HG02759 (cell line): ENCODE measurements around the gene RAB24.
A peak's percentile ranks its signal among the peaks of the same experiment; 100 is the strongest.
"Not testable (repeated sequence)": the region's sequence is repeated elsewhere in the genome, so short reads cannot be mapped to it uniquely, and the experiment has no call there.

Experiments used
- ATAC-seq: cut with Tn5 transposase; IDR thresholded peaks from one replicate; pipeline ENCODE4 v1.9.1; 2021; ENCODE audit warnings: mild to moderate bottlenecking, moderate library complexity; ENCODE audit not compliant: unreplicated experiment

Gene RAB24

DNA sequence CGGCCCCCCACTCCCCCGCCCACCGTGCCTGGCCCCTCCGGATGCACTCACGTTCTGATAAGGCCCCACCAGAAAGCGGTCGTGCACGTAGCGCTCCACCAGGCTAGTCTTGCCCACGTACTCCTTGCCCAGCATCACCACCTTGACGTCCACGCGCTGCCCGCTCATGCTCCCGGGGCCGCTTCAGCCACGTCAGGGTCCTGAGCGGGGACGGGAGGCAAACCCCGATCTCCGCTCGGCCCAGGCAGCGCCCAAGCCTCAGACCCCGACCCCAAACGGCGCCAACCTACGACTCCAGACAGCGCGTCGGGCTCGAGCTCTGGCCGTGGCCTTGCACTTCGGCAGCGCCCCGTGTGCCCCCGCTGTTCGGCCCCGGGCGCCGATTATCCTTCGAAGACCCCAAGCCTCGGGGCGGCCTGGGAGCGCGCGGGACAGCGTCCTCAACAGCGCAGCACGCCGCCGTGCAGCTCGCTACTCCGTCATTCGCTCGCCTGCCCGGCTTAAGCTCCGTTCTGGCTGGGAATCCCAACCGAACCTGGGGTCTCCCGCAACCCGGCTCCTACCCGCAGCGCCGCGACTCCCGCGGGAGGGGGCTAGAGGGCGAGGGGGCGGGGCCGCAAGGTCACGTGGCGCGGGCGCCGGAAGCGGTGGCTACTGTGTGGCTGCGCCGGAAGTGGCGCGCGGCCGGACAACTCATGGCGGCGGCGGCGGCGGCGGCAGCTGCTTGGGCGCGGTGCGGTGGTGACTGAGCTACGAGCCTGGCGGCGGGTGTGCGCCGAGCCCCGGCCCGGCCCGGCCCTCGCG lies at the start of gene RAB24, which contains the start of gene PRELID1:
TSS of gene RAB24 (minus strand) at position 599 of the 804 bp plus-strand sequence. CDS start at position 168, 431 bp downstream.
TSS of gene PRELID1 (plus strand) at position 679 of the 804 bp plus-strand sequence. CDS start 187 bp downstream, outside the sequence.
- peak; percentile 63 for ATAC-seq

DNA sequence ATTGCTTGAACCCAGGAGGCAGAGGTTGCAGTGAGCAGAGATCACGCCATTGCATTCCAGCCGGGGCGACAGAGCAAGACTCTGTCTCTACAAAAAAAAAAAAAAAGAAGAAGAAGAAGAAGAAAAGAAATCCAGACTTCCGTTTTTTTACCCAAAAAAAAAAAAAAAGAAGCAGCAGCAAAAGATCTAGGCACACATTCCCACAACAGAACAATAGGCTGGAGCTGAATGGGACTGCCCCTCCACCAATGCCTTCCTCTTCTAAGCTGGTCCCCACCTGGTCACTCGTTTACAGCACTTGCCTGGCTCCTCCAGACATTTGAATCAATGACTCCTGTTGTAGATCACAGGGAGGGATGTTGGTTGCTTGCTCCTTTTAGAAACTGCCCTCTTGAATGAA lies 49.6 kb upstream of the RAB24 start:
- no peak for ATAC-seq

DNA sequence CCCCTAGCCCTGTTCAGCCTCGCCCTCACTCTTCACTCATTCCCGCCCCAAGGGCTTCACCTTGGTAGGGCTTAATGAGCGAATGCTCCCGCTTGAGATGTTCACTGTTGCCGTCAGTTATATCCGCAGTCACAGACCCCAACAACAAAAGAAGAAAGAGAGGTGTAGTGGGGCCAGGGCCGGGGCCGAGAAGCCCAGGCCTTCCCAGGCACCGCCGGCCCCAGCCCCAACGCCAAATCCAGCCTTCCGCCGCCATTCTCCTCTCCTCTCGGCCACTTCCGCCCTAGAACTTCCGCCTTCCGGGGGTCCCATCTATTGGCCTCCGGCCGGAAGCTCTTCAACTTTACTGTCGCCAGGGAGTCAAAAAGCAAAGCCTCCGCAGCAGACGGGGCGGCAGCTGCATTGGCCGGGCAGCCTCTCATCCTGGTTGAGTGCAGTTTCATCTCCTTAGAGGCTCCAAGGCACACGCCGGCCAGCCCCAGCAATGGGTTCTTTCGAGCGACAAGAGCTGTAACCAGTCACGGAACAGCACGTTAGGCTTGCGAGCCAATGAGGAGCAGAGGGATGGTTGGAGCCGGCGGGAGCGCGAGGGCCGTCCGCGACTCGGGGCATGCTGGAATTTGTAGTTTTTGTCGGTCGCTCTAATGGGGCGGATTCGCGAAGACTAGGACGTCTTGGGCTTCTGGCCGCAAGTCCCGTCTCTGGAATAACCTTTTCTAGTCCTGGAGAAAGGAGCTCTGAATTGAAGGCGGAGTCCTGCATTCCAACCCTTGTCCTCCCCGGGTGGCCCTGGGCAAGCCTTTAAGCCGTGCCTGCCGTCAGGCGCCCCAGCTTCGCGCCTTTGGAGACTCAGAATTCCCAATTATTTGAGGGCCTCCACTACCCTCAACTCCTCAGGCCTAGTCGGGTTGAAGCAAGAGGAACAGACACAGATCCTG lies 48.1 kb upstream of the RAB24 start, which contains the start of gene LMAN2:
TSS of gene LMAN2 (minus strand) at position 277 of the 938 bp plus-strand sequence. CDS start at position 256, 21 bp downstream.
- peak; percentile 95 for ATAC-seq

DNA sequence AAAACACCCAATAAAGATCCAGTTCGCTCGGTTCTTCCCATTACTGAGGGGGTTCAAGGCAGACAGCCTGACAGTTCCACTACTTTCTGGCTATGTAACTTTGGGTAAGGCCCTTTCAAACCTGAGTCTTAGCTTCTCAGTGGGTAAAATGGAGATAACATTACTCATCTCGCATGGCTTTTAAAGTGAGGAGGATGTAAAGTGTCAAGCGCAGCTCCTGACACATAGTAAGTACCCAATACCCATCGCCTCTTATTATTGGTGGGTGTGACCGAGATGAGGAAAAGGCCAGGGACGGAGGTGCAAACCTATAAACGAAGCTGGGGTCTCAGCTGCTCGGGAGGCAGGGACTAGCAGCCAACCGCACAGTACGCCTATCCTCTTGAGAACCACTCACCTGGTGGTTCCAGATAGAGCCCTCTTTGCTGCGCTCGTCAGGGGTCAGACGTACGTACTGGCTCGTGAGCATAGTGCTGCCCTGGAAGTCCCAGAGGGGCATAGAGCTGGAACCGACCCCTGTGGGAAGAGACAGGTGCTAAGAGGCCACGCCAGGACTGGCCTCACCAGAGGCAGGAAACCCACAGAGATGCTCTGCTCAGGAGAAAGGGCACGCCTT lies 47.4 kb upstream of the RAB24 start:
- ATAC-seq = peak; percentile 17

DNA sequence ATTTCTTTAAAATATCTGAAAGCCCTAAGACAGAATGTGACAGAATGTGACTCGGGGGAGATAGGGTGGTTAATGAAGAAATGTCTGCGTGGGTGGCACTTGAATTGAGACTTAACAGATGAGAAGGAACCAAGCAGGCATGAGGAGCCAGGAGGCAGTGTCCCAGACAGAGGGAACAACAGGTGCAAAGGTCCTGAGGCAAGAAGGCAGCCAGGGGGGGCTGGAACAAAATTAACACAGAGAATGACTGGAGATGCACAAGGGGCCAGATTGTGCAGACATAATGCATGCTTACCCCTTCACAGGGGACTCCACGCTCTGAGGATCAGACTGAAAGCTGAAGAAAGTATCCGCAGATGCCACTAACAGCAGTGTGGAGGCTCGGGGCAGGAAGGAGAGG lies 46.2 kb upstream of the RAB24 start:
- no peak for ATAC-seq

DNA sequence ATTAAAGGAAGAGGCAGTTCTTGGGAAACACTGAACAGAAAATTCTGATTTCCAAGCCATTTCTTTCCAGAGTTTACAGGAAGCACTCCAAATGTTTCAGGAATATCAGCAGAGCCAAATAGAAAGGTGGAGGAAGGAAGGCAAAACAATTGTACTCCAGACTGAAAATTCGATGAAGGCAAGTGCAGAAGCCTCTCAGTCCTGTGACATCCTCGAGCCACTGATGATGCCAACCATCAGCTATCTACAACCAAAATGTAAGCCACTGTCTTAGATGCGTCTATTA lies 45.8 kb upstream of the RAB24 start:
- no peak for ATAC-seq

DNA sequence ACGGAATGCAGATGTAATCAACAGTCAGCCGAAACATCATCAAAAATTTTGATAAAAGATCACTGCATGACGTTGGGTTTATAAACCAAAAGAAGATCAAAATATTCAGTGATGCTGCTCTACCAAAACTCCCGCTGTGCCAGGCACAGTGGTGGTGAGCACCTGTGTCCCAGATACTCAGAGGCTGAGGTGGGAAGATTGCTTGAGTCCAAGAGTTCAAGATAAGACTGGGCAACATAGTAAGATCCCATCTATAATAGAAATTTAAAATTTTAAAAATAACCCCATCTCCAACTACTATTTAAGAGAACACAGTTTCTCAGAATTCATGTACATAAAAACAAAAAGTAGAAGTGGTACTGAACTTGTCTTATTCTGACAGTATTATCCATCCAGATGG lies 44.2 kb upstream of the RAB24 start:
- ATAC-seq = no peak

DNA sequence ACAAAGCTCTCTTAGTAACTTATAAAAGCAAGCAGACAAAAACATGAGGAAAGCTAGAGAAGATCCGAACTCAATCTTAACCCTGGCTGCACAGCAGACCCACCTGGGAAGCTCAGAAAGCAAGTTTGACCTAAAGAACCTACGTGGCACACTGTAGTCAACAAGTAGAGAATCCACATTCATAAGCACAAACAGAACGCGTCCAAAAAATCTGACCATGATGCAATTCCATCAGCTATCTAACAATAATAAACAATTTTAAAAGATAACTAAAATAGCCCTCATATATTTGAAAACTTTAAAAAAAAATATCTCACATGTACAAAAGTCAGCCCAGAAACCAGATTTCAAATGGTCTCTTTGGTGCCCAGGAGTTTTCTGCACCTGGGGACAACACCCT lies 43.3 kb upstream of the RAB24 start:
- no peak for ATAC-seq

DNA sequence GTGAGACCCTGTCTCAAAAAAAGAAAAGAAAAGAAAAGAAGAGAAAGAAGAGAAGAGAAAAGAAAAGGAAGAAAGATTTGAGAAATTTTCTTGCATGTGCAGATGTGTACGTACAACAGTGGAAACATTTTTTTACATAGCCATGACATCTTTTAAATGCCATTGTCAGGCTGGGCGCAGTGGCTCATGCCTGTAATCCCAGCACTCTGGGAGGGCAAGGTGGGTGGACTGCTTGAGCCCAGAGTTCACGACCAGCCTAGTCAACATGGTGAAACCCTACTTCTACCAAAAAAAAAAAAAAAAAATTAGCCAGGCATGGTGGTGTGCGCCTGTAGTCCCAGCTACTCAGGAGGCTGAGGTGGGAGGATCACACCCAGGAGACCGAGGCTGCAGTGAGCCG lies 41.4 kb upstream of the RAB24 start:
- ATAC-seq = no peak

DNA sequence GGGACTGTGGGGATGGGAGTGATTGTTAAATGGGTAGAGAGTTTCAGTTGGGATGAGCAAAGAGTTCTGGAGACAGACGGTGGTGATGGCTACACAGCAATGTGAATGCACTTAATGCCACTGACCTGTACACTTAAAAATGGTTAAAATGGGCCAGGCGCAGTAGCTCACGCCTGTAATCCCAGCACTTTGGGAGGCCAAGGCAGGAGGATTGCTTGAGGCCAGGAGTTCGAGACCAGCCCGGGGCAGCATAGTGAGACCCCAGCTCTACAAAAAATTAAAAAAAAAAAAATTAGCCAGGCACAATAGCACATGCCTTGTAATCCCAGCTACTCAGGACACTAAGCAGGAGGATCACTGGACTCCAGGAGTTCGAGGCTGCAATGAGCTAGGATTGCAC lies 40.3 kb upstream of the RAB24 start:
- ATAC-seq = no peak

DNA sequence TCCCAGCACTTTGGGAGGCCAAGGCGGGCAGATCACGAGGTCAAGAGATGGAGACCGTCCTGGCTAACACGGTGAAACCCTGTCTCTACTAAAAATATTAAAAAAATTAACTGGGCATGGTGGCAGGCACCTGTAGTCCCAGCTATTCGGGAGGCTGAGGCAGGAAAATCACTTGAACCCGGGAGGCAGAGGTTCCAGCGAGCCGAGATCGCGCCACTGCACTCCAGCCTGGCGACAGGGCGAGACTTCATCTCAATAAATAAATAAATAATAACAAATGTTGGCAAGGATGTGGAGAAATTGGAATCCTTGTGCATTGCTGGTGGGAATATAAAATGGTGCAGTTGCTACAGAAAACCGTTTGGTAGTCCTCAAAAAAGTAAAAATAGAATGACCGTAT lies 39.5 kb upstream of the RAB24 start:
- ATAC-seq = not testable (repeated sequence)

DNA sequence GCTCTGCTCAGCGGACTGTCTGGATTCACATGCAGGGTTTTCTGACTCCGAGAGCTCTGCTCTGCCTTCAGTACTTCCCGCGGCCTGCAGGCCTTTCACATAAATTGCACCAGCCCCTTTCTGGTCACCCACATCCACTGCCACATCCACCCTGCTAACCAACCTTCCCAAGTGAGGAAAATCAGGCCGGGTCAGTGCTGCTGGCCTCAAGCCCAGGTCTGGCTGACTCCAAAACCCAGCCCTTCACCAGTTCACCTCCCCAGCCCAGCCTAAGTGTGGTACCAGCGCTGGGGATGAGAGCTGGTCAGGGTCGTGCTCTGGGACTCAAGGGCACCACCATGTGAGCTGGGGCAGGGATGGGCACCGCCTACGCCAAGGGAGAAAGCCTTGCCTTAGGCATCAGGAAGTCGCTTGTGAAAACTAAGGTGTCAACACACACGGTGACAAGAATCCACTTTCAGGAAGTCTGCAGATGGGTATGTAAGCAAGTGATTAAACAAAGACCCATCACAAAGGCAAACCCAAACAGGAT lies 35.7 kb upstream of the RAB24 start:
- ATAC-seq = no peak

DNA sequence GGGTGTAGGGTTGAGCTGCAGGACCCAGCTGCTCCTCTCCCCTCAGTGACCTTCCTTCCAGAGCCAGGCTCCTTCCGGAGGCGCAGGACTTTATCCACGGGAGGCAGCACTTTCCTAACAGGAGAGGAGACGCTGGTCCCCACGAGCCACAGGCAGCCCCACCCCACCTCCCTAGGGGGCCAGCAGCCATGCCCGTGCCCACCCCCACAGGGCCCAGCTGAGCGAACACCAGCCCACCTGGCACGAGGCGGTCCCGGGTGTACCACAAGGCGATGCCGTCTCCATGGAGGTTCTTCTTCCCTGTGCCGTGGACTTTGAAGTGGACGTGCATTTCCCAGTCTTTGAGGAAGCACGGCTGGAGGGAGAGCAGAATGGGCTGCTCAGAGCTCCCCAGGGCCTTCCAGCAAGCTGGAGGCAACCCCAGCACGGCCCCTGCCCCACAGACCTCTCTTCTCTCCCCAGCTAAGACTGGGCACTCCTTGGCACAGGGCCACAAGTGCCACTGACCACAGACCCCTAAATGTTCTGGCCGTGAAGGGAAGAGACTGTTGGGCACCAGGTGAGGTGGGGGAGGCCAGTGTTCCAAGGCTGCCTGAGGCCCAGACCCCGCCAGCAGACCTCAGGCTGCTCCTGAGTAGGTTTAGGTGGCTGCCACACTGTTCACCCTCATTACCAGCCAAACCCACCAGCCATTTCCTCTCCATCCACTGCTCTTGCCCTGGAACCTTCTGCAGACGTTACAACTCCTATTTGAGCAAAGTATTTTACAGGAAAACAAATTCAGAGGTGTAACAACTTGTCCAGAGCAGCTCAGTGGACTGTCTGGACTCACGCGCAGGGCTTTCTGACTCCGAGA lies 35.0 kb upstream of the RAB24 start:
- no peak for ATAC-seq

DNA sequence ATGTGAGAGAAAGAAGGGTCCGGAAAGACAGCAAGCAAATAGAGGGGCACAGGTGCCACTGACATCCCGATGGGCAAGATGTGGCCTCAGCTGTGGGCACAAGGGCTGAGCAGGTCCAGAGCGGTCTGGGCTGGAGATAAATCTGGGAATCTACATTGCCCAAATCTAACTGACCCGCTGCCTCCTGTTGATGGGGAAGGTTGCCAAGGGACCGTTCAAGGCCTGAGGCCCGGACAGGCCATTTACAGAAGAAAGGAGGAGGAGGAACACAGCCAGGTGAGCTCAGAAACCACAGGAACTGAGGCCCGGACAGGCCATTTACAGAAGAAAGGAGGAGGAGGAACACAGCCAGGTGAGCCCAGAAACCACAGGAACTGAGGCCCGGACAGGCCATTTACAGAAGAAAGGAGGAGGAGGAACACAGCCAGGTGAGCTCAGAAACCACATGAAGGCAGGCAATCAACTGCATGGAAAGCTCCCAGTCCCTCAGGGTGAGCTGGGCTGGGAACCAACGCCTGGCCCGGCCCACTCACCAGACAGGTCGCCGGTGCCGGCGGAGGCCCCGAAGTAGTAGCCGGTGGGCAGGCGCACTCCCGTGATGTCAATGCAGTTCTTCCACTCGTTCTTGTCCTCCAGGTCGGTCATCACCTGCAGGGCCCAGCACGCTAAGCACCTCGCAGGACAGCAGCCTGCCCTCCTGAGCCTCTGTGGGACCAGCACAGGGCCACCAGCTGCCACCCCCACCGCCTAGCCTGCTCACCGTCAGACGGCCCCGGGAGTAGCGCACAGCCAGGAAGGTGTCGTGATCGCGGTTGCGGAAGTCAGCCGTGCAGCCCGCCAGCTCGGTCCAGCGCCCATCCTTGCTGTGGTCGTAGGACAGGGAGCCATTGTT lies 33.3 kb upstream of the RAB24 start:
- ATAC-seq = no peak

DNA sequence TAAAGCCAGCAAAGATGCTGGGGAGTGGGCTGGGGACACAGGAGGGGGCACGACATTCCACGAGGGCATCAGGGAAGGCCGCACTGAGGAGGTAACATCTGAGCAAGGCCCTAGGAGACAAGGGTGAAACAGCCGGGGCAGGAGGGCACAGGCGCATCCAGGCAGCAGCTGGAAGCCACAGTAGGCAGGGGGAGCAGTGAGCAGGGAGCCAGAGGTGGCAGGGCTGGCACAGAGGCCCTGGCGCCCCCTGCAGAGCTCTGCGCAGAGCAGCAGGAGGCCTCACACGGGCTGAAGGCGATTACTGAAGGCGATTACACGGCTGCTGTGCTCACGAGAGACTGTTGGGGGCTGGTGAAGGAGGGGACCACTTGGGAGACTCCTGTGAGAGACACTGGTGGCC lies 32.6 kb upstream of the RAB24 start:
- ATAC-seq = no peak

DNA sequence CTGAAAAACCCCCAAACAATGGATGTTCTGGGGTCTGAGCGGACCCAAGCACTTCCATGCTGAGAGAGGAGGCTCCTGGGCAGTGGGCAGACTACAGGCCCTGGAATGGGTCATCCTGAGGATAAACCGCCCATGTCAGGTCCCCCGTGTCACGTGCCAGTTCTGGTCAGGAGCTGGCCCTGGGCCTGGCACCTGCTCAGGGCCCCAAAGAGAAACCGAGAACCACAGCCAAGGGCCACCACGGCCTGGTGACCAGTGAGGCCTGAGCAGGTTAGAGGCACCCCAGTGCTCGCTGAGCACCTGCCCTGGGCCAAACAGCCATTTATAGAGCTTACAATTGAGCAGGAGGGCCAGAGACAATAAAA lies 32.2 kb upstream of the RAB24 start:
- no peak for ATAC-seq

DNA sequence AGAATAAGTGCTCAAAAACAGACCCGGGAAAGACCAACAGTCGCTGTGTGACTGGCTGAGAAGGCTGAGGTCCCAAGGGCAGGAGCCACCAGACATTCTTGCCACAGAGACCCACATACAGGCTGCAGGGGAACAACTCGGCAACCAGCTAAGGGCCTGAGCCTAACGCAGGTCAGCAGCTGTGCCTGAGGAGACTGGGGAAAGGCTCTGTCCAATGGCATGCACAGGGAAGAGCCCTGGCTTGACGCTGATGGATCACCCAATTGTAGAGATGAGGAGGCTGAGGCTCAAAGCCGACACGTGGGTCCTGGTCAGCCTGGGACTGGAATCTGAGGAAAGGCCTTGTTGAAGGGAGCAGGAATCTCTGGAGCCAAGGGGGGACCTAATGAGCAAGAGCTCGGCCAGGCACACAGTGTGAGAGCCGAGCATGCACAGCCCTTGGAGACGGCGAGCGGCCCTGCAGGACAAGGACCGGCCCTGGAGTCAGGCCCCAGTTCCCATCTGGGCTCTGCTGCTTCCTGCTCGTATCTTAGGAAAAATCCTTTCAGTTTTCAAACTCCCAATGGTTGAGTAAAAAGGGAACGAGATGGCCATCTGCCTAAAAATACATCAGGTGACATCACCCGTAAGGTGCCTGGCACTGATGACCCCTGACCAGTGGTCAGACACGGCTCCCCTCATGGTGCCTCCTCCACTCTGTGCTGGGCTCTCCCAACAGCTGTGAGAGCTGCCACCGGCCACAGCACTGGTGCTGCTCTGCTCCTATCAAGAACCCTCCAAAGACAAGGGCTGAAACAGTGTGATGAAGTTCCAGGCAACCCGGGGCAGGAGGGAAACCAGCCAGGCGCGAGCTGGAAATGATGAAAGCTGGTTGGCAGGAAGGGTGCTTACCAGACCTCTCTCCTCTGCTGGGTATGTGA lies 31.5 kb upstream of the RAB24 start:
- no peak for ATAC-seq

DNA sequence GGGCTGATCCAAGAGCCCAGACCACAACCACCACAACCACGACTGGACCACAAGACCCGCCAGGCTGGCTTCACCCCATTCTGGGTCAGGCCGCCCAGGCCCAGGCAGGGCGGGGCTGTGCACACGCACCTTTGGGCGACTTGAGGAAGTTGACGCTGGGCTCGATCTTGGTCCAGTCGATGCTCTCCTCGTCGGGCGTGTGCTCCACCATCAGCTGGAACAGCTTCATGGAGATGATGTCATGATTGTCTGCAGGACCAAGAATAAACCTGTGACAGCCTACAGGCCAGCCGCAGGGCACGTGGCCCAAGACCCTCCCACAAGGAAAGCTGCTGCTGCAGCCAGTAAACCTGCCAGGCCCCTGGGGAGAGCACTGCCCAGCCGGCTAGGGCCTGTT lies 30.6 kb upstream of the RAB24 start:
- no peak for ATAC-seq
